Fibroblast of mammary gland (primary cell): ENCODE results near the gene JARID2.

Source experiments
- DNase-seq: peaks from one replicate; pipeline ENCODE4 v3.0.0-alpha.2; 2010; ENCODE audit warnings: low read depth
- H3K4me3 ChIP-seq: 2 replicates; pipeline ENCODE4 v1.5.1; 2011; ENCODE audit warnings: low read depth, mild to moderate bottlenecking, low read length, moderate library complexity; ENCODE audit not compliant: control insufficient read depth
- CTCF ChIP-seq: conservative IDR thresholded peaks from 2 replicates; pipeline ENCODE4 v1.5.1; 2011; ENCODE audit warnings: low read depth, low read length, inconsistent platforms; ENCODE audit not compliant: control insufficient read depth, insufficient read depth

JARID2 gene

GRCh38 chr6:15473741-15474161 lies 227.9 kb downstream of the JARID2 start:
- DNase-seq, result peak; percentile 92
- H3K4me3 ChIP-seq, result no peak overlapping the region
- no peak for TF ChIP-seq CTCF

- DNase-seq, result peak; percentile 79
- no peak for TF ChIP-seq CTCF
- H3K4me3 ChIP-seq, result no peak overlapping the region
Measured at GRCh38 chr6:15474196-15474595, 228.3 kb downstream of the JARID2 start.

- TF ChIP-seq CTCF, result no peak
- H3K4me3 ChIP-seq, result no peak overlapping the region
- no peak for DNase-seq
Measured at GRCh38 chr6:15475261-15475660, 229.4 kb downstream of the JARID2 start.

- DNase-seq, result no peak
- TF ChIP-seq CTCF, result no peak
- H3K4me3 ChIP-seq, result no peak overlapping the region
Measured at GRCh38 chr6:15475872-15476271, 230.0 kb downstream of the JARID2 start.

- no peak overlapping the region for H3K4me3 ChIP-seq
- no peak for DNase-seq
- TF ChIP-seq CTCF, result no peak
Measured at GRCh38 chr6:15476631-15477380, 230.9 kb downstream of the JARID2 start.

- DNase-seq, result no peak
- no peak for TF ChIP-seq CTCF
- H3K4me3 ChIP-seq, result no peak overlapping the region
Measured at GRCh38 chr6:15477746-15478145, 231.9 kb downstream of the JARID2 start.
